ENCODE data around the gene LDB3.

LDB3 gene

DNA sequence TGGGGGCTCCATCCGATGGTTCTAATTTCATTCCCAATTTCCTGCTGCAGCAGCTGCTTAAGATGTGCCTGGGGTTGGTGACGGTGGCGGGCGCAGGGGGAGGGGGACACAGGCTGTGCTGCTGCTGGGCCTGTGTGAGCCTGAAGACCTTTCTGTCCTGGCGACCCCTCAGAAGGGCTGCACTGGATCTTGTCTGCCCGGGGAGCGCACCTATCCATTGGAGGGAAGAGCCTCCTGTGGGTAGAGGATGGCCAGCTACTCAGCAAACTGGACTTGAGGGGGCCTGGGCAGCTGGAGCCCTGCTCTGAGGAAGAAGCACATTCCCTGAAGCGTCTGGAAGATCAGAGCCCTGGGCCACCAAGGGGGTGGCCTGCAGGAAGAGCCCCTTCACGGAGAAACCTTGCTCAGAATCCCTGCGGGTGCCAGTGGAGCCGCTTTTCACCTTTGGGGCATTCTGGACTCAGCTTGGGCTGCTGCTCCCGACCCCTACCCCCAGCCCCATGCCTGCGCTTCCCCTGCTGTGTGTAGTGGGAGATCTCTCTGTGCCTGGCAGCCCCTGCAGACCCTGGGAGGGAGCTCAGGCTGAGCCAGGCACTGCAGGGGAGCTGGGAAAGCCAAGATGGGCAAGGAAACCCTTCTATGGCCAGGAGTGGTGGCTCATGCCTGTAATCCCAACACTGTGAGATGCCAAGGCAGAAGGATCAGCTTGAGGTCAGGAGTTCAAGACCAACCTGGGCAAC lies 17.8 kb downstream of the LDB3 start:
- DNase-seq (ENCODE audit: low read depth in 2 of 2), result no peak

GRCh38 chr10:86686972-86687371 lies 18.7 kb downstream of the LDB3 start:
- DNase-seq (ENCODE audit: low read depth in 2 of 2), result no peak

DNA sequence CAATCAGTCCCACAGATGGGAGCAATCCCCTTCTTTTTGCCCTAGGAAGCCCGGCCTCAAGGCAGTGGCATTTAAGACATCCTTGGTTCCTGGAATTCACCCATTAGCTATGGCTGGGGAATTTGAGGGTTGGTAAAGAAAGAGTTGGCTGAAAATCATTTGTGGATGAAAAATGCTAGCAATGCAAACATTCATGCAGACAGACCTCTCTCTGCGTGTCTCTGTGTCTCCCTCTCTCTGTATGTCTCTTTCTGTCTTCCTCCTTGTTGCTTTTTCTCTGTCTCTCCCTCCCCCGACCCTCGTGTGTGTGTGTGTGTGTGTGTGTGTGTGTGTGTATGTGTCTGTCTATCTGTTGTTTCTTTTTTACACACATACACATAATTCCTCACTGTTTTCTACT lies 19.4 kb downstream of the LDB3 start:
- no peak for DNase-seq (ENCODE audit: low read depth in 2 of 2)

DNA sequence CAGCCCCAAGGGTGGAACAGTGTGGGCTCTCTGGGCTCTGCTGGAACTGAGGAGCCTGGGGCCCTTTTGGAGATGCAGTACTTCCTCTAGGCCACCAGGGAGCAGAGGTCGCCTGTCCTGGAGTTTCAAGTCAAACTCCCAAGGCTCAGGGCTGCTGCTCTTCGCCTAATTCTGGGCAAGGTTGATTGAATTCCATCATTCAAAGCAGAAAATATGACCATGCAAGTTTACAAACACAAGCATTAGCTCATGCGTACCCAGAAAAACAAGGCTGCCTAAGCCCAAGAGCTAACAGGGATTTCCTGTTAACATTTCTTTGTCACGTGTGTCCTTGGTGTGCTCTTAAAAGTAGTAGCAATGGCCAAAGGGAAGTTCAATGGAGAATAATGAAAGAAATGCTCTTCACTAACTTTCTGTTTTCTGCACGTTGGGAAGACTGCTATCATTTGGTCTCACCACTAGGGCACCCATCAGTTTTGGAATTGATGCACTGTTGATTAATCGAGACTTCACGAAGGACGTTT lies 20.1 kb downstream of the LDB3 start:
- DNase-seq (ENCODE audit: low read depth in 2 of 2), result peak in 1 of 2 donors; percentile 13

DNA sequence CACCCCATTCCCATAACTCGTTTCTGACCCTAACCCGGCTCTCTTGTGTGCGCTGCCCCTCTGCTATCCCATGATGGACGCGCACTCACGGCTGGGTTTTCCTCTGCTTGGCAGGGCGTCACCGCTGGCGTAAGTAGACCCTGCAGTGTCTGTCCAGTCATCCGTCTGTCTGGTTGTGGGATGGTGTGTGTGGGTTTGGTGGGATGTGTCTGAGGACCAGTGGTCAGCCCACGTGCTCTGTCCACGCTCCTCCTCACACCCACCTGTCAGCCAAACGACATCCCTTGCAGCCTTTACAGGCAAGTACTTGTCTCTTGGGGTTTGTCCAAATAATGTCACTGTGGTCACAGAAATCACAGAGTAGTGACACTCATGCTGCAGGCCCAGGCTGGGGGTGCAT lies 20.8 kb downstream of the LDB3 start:
- DNase-seq (ENCODE audit: low read depth in 2 of 2), result no peak

DNA sequence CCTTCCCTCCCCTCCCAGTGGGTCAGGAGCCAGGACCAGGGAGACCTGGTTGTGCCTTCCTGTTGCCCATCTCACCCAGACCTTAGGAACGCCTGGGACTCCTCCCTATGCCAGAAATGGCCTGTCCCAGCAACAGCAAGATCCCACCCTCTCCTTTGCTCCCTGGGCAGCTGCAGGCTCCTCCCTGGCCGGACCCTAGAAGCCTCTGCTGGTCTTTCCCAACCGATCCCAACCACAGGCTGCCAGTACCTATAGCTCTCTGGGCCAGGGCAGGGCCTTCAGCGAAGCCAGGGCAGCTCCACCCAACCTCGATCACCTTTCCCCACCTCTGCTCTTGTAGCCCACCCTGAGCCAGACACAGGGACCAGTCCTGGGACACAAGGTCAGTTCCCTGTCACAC lies 21.9 kb downstream of the LDB3 start:
- no peak for DNase-seq (ENCODE audit: low read depth in 2 of 2)

GRCh38 chr10:86690657-86691084 lies 22.4 kb downstream of the LDB3 start:
- no peak for DNase-seq (ENCODE audit: low read depth in 2 of 2)

- no peak for DNase-seq (ENCODE audit: low read depth in 2 of 2)
These were observed 23.2 kb downstream of the LDB3 start for GRCh38 chr10:86691333-86692022.

DNA sequence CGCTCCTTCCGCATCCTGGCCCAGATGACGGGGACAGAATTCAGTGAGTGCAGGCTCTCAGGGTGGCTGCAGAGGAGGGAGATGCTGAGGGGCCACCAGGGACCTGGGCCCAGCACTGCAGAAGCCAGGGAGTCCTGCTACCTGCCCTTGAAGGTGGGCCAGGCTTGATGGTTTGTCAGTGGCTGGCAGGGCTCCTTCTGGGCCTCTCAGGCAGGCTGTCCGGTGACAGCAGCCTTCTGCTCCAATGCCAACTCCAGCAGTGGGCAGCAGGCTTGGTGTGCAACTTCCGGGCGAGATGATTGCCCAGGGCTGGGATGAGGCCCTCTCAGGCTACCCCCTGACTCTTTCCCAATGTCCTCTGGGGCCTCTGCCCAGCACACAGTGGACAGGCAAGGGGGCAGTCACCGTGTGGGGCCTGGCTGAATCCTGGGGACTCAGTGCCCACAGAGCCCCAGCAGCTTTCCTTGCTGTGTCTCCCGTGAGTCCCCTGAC lies 23.8 kb downstream of the LDB3 start:
- DNase-seq (ENCODE audit: low read depth in 2 of 2), result no peak

DNA sequence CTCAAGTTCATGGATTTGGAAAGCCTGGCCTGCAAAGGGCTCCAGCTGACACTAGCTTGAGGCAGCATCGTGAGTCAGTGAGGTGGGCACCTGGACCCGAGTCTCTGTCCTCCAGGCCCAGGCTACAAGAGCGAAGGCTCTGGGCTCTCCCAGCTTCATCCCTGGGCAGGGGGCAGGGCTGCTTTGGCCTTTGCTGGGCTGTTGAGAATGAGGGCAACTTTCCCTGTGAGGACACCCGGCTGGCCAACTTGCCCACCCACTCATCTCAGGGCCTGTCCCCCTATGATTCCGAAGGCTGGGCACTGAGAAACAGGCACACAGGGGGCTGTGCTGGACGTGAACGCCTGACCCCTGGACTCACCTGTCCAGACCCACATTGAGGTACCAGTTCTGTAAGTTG lies 24.4 kb downstream of the LDB3 start:
- no peak for DNase-seq (ENCODE audit: low read depth in 2 of 2)

DNA sequence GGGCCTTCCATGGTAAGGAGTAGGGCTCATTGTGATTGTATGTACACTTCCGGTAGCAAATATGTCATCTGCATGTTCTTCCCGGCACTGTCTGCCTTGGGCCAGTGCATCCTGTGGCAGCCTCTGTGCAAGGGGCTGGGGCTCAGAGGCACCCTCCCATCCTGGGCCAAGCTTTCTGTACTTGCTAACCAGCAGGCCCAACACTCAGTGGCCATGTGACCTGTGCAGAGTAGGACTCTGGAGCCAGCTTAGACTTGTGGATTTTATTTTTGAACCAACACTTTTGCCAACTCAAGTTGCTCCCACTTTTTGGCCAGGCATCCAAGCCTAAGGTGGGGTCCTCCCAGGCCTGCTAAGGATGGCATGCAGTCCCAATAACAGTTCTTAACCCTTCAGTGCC lies 25.0 kb downstream of the LDB3 start:
- no peak for DNase-seq (ENCODE audit: low read depth in 2 of 2)

DNA sequence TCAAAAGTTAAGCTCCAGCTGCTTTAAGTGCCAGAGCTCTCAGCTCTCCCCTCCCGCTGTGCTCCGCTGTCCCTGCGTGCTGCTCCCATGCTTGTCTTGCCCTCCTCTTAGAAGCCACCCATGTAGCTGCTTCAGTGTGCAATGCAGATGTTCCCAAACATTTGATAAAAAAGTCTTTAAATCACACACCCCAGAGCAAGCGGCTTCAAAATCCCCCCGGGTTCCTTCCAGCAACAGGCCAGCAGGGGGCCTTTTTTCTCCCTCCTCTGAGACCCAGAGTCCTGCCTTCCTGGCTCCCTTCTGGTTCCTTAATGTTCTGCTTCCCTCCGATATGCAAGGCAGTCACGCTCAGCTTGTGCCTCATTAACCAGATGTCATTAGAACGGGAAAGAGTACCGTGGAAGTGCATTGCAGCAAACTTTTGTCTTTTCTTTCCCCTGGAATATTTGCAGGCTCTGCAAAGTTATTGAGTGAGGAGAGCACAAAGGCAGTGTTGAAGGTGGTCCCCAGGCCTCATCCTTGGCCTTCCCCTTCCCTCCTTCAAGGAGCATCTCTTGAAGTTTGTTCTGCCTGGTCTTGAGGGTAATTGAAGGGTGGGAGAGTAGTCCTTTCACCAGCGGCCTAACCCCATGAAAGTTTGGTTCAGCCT lies 25.5 kb downstream of the LDB3 start:
- DNase-seq (ENCODE audit: low read depth in 2 of 2), result peak in 1 of 2 donors; percentile 9

- no peak for DNase-seq (ENCODE audit: low read depth in 2 of 2)
These were observed 30.1 kb downstream of the LDB3 start for GRCh38 chr10:86698207-86698940.

- no peak for DNase-seq (ENCODE audit: low read depth in 2 of 2)
These were observed 30.8 kb downstream of the LDB3 start for GRCh38 chr10:86699125-86699524.

GRCh38 chr10:86699541-86699940 lies 31.2 kb downstream of the LDB3 start:
- no peak for DNase-seq (ENCODE audit: low read depth in 2 of 2)

DNA sequence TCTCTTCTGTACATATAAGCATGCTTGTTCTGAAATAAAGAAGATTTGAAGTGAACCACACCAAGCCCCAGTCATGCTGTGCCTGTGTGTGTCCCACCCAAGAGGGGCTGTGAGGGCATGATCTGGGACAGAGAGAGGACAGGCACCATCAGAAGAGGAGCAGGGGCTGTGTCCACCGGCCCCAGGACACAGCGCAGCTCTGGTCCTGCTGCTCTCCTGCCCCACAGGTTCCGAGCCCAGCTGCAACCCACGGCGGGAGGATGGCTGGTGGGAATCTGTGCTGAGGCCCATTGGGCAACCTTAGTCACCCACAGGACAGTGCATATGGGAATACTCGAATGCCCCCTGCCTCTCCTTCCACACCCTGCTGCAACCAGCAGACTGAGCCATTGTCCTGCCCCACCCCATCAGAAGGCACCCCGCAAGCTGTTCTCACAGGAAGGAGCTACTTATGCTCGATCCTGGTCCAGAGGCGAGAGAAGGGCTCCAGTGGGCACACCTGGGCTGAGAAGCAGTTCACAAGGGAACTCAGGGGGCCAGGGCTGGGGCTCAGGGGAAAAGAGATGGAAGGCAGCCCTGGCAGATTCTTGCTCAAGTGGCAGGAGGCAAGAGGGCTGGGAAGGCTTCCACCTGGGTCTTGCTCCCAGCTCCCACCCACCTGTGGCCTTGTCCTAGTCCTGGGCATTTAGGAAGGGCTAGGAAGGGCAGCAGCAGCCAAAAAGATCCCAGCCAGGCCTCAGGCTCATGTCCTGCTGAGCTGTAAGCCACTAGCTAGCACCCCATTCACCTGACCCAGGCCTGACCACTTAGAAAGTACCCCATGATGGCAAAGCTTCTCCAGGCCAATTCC lies 31.9 kb downstream of the LDB3 start:
- DNase-seq (ENCODE audit: low read depth in 2 of 2), result no peak

DNA sequence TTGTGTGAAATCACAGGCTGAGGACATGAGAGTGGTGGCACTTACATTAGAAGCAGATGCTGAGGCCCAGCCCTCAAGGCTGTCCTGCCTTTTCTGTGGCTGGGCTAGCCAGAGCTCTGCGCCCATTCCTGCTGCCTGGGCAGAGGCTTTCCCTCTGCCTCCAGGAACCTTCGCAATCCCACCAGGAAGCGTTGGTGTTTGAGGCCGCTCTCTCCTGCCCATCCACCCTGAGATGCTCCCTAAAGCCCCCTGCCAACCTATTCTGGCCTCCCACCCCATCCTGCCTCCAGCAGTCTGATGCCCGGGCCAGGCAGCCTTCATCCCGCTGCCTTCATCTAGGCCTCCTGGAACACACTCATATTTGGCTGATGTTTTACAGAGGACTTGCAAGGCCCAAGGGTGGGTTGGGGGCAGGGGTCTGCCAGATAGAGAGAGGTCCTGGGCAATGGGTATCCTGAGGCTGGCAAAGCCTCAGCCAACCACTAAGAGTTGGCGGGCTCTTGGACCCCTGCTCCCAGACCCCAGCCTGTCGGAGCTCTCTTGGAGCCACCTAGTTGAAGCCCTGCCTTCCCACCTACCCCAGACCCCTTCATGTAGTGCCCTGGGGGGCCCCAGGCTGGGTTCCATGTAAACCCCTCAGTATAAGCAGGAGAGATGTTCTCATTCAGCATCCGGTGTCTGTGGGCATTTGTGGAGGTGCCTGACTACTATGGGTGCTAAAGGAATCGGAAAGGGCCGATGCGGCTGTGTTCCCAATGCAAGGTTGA lies 32.7 kb downstream of the LDB3 start:
- no peak for DNase-seq (ENCODE audit: low read depth in 2 of 2)

DNA sequence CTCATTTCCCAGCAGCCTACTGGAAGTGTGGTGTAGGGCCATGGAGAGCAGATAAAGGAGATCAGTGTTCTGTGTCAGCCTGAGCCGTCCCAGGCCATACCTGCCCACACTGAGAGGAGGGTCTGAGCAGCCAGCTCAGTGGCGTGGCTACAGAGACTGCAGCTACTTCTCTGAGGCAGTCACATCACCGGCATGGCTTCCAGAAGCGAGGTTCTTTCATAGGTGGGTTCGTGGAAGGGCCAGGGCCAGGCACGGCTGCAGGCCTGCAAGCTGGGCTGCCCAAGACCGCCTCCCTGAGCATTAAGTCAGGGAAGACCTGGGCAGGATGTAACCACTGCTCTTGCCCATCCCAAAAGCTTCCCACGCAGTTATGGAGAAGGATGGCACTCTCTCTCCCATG lies 34.9 kb downstream of the LDB3 start:
- DNase-seq (ENCODE audit: low read depth in 2 of 2), result no peak

DNA sequence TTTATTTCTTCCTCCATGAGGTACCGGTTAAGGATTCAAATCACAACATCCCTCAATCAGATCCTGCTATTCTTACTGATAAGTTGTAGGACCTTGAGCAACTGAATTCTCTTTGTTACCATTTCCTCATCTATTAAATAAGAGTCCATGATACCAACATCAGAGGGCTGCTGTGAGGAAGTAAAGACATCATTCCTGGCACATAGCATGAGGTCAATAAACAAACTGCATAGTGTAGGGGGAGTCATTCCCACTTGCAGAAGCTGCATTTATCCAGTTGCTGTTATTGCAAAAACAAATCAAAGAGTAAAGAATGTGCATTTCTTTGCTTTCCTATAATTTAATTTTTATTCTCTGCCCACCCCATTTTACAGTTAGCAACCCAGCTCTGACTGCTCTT lies 36.8 kb downstream of the LDB3 start:
- no peak for DNase-seq (ENCODE audit: low read depth in 2 of 2)

DNA sequence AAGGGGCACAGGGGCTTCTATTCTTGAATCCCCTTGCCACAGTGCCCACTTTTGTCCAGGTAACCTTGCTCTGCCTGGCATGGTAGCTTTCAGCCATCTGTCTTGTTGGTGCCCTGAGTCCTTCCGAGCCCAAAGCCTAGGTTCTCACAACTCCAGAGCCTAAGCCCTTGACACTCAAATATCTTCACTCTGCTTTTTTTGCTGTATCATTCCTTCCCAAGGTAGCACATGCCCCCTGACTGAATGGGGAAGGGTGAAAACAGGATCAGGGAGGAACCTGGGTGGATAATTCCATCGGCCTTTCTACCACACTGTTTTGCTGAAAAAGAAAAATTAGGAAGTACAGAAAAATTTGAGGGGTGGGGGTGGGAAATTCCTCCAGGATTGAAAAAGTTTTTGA lies 37.6 kb downstream of the LDB3 start:
- no peak for DNase-seq (ENCODE audit: low read depth in 2 of 2)

All from activated CD8-positive, alpha-beta memory T cell treated with anti-CD3 and anti-CD28 coated beads for 4 hours (primary cell).